HG02623 (cell line): Measurements from ENCODE around the gene PREP.

Experiments used
- ATAC-seq: cut with Tn5 transposase; IDR thresholded peaks from one replicate; pipeline ENCODE4 v1.9.1; 2021; ENCODE audit warnings: moderate library complexity; ENCODE audit not compliant: unreplicated experiment

The PREP gene

GRCh38 chr6:105317607-105318533, 85.0 kb downstream of the PREP start:
- ATAC-seq: no peak

DNA sequence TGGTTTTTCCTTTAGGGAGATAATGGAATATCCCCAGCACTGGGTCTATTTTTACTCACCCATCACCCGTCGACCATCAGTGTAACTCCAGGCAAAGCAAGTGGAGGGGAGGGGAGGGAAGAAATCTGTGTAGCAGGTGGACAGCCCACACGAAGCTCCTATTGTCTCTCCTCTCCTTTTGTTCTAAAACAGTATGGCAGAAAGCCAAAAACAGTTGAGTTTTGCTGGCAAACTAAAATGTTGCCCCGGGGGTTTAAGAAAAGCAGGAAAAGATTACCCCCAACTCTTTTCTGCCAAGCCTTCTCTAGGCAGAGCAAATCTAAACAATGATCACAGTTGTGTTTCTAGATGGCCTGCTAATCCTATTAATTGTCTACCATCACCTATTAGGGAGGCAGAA, 89.7 kb downstream of the PREP start:
- no peak for ATAC-seq

DNA sequence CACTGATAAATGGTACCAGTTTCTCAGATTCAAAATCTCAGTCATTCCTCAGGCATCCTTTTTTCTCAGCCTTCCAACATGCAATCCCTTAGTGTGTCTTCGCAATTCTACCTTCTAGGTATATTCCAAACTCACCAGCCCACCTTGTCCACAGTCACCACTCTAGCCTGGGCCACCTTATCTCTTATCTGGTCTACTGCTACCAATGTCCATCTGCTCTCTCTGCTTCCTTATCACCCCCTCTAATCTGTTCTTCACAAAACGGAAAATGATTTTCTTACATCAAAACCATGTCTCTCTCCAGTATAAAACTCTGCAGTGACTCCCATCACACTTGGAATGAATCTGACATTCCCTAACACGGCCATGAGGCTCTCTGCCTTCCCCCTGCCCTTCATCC, 91.9 kb downstream of the PREP start:
- ATAC-seq: no peak

GRCh38 chr6:105310371-105310770, 92.5 kb downstream of the PREP start:
- ATAC-seq: no peak

GRCh38 chr6:105308840-105309239, 94.0 kb downstream of the PREP start:
- no peak for ATAC-seq

DNA sequence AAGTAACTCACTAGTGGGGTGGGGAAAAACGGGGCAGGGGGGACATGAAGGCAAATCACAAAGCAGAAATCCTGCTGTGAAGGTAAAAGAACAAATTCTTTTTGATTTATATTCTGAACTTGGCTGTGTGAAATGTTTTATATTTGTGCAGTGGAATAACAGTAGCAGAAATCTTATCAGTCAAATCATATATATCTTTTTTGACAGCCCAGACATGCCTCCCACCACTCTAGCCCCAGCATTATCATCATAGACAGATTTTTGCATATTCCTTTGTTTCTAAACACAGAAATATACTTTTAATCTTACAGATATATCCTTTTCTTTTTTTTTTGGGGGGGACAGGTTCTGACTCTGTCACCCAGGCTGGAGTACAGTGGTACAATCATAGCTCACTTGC, 97.4 kb downstream of the PREP start:
- ATAC-seq: no peak

- no peak for ATAC-seq
These were observed 98.1 kb downstream of the PREP start for GRCh38 chr6:105304825-105305224.

DNA sequence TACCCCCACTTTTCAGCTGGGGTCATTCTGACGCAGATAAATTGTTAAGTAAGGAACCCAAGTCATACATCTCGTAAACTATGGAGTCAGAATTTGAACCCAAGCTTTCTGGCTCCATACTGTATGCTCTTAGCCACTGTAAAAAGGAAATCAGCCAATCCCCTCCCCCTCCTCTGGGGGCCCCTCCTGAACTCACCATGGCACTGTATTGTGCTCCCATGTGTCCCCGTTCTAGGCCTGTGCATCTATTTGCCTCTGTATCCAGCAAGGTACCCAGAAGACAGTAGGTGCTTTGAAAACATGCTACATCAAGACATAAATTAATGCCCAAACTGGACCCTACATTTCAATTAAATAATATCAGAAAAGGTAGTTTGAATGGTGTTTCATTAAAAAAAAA, 98.5 kb downstream of the PREP start:
- no peak for ATAC-seq

DNA sequence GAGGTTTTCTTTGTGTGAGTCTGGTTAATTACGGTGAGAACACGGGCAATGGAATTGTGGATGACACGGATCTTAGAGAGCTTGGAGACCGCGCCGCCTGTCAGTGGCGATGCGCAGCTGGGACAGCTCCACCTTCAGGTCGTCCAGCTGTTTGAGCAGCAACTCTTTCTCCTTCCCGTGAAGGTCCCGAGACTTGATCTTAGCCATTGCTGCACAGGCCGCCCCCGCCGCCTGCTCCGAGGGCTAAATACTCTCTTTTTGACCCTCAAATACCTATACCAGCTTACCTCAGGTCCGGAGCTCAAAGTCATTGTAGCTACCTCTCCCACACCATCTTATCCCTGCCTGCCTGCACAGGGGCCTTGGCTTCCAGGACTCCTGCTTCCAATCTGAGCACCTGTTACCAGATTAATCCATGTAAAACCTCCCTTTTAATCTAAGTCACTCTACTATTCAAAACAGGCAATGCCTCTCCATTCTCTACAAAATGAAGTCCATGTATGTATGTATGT, 100.2 kb downstream of the PREP start:
- no peak for ATAC-seq

- no peak for ATAC-seq
These were observed 100.9 kb downstream of the PREP start for GRCh38 chr6:105301756-105302616.

DNA sequence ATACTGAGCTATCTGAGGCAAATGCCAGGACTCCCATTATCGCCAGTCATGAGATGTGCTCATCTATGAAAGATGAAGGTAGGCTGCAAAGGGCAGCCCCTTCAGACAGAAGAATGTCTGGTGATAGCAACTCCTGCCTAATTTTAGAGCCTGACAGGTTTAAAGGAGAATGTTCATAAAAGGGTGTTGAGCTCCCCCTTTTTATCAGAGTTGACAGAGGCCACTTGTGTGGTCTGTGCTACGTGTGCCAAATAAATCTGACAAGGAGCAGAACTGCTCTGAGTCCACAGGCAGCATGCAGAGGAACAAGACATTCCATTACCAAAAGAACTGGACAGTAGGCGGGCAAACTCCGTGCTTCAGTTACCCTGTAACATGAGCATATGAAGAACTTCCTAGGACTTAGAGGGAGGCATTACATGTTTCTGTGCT, 101.8 kb downstream of the PREP start:
- no peak for ATAC-seq

GRCh38 chr6:105300090-105300489, 102.8 kb downstream of the PREP start:
- no peak for ATAC-seq

- ATAC-seq: no peak
These were observed 108.8 kb downstream of the PREP start for GRCh38 chr6:105294129-105294528.

- ATAC-seq: no peak
These were observed 110.1 kb downstream of the PREP start for GRCh38 chr6:105292689-105293339.

GRCh38 chr6:105291525-105291924, 111.4 kb downstream of the PREP start:
- ATAC-seq: no peak

GRCh38 chr6:105282631-105283585, 120.0 kb downstream of the PREP start:
- no peak for ATAC-seq

GRCh38 chr6:105280033-105280432, 122.8 kb downstream of the PREP start:
- no peak for ATAC-seq

GRCh38 chr6:105279463-105279862, 123.4 kb downstream of the PREP start:
- ATAC-seq: no peak

- no peak for ATAC-seq
These were observed 124.1 kb downstream of the PREP start for GRCh38 chr6:105278813-105279212.

GRCh38 chr6:105278035-105278434, 124.8 kb downstream of the PREP start:
- ATAC-seq: no peak
